Renal pelvis (tissue), 12 donors: ENCODE measurements around the gene SELENOH. TPM values are rescaled to one million over a fixed set of nuclear protein-coding genes. Genes with fewer than 3 reads are reported as not detected.
A peak's percentile ranks its signal among the peaks of the same experiment; 100 is the strongest.
"Not testable (repeated sequence)": the region's sequence is repeated elsewhere in the genome, so short reads cannot be mapped to it uniquely, and the experiment has no call there.

Source experiments
- DNase-seq: peaks from one replicate; pipeline ENCODE4 v3.0.0-alpha.2; 2013
- long read RNA-seq, 16 experiments: transcript quantifications; one replicate each; lab custom pipeline, GENCODE V29; 2026
- polyA plus RNA-seq, 3 donors: library from polyadenylated mRNA; unstranded; fragments of 120-200 nt; gene quantifications; one replicate each; pipeline ENCODE4 v1.2.1, GENCODE V29; 2013; ENCODE audit not compliant: insufficient read length in 3 of 3

SELENOH gene
- polyA plus RNA-seq = 100 to 1,000 TPM; 126 to 150 (median 149) TPM
- long read RNA-seq, donor 1, transcript SELENOH-201 (3 exons, 833 nt) = minor isoform, 5 of 193 reads
- long read RNA-seq, donor 1, transcript SELENOH-204 (4 exons, 818 nt) = major isoform, 161 of 193 reads
- long read RNA-seq, donor 1, transcript SELENOH-202 (4 exons, 469 nt) = minor isoform, 5 of 193 reads
- long read RNA-seq, donor 1, transcript SELENOH-205 (3 exons, 1,039 nt) = minor isoform, 6 of 193 reads
- long read RNA-seq, donor 1, partial matches to known transcripts = 11 of 193 reads
- long read RNA-seq, donor 1, other reads (novel, unspliced or antisense) = 0 of 193 reads
- long read RNA-seq, donor 2, transcript SELENOH-204 (4 exons, 818 nt) = major isoform, 208 of 233 reads
- long read RNA-seq, donor 2, transcript SELENOH-205 (3 exons, 1,039 nt) = minor isoform, 6 of 233 reads
- long read RNA-seq, donor 2, partial matches to known transcripts = 11 of 233 reads
- long read RNA-seq, donor 2, other reads (novel, unspliced or antisense) = 0 of 233 reads
- long read RNA-seq, donor 3, transcript SELENOH-201 (3 exons, 833 nt) = minor isoform, 6 of 196 reads
- long read RNA-seq, donor 3, transcript SELENOH-205 (3 exons, 1,039 nt) = minor isoform, 6 of 196 reads
- long read RNA-seq, donor 3, transcript SELENOH-204 (4 exons, 818 nt) = major isoform, 168 of 196 reads
- long read RNA-seq, donor 3, partial matches to known transcripts = 6 of 196 reads
- long read RNA-seq, donor 3, other reads (novel, unspliced or antisense) = 0 of 196 reads
- long read RNA-seq, donor 4, transcript SELENOH-204 (4 exons, 818 nt) = major isoform, 237 of 282 reads
- long read RNA-seq, donor 4, transcript SELENOH-201 (3 exons, 833 nt) = minor isoform, 11 of 282 reads
- long read RNA-seq, donor 4, transcript SELENOH-202 (4 exons, 469 nt) = minor isoform, 5 of 282 reads
- long read RNA-seq, donor 4, transcript SELENOH-207 (1 exons, 523 nt) = minor isoform, 9 of 282 reads
- long read RNA-seq, donor 4, partial matches to known transcripts = 14 of 282 reads
- long read RNA-seq, donor 4, other reads (novel, unspliced or antisense) = 0 of 282 reads
- long read RNA-seq, donor 5, transcript SELENOH-202 (4 exons, 469 nt) = minor isoform, 8 of 134 reads
- long read RNA-seq, donor 5, transcript SELENOH-204 (4 exons, 818 nt) = major isoform, 105 of 134 reads
- long read RNA-seq, donor 5, partial matches to known transcripts = 12 of 134 reads
- long read RNA-seq, donor 5, other reads (novel, unspliced or antisense) = 0 of 134 reads
- long read RNA-seq, donor 6, transcript SELENOH-204 (4 exons, 818 nt) = major isoform, 102 of 134 reads
- long read RNA-seq, donor 6, transcript SELENOH-203 (2 exons, 1,454 nt) = minor isoform, 5 of 134 reads
- long read RNA-seq, donor 6, transcript SELENOH-202 (4 exons, 469 nt) = minor isoform, 5 of 134 reads
- long read RNA-seq, donor 6, transcript SELENOH-201 (3 exons, 833 nt) = minor isoform, 11 of 134 reads
- long read RNA-seq, donor 6, partial matches to known transcripts = 10 of 134 reads
- long read RNA-seq, donor 6, other reads (novel, unspliced or antisense) = 0 of 134 reads
- long read RNA-seq, donor 7, transcript SELENOH-205 (3 exons, 1,039 nt) = minor isoform, 11 of 247 reads
- long read RNA-seq, donor 7, transcript SELENOH-204 (4 exons, 818 nt) = major isoform, 190 of 247 reads
- long read RNA-seq, donor 7, transcript SELENOH-202 (4 exons, 469 nt) = minor isoform, 6 of 247 reads
- long read RNA-seq, donor 7, transcript SELENOH-201 (3 exons, 833 nt) = minor isoform, 5 of 247 reads
- long read RNA-seq, donor 7, partial matches to known transcripts = 32 of 247 reads
- long read RNA-seq, donor 7, other reads (novel, unspliced or antisense) = 0 of 247 reads
- long read RNA-seq, donor 8, transcript SELENOH-204 (4 exons, 818 nt) = major isoform, 64 of 72 reads
- long read RNA-seq, donor 8, partial matches to known transcripts = 0 of 72 reads
- long read RNA-seq, donor 8, other reads (novel, unspliced or antisense) = 0 of 72 reads
- long read RNA-seq, donor 9, transcript SELENOH-202 (4 exons, 469 nt) = minor isoform, 7 of 252 reads
- long read RNA-seq, donor 9, transcript SELENOH-201 (3 exons, 833 nt) = minor isoform, 6 of 252 reads
- long read RNA-seq, donor 9, transcript SELENOH-204 (4 exons, 818 nt) = major isoform, 215 of 252 reads
- long read RNA-seq, donor 9, transcript SELENOH-205 (3 exons, 1,039 nt) = minor isoform, 6 of 252 reads
- long read RNA-seq, donor 9, partial matches to known transcripts = 9 of 252 reads
- long read RNA-seq, donor 9, other reads (novel, unspliced or antisense) = 0 of 252 reads
- long read RNA-seq, donor 10, transcript SELENOH-201 (3 exons, 833 nt) = minor isoform, 14 of 198 reads
- long read RNA-seq, donor 10, transcript SELENOH-202 (4 exons, 469 nt) = minor isoform, 9 of 198 reads
- long read RNA-seq, donor 10, transcript SELENOH-204 (4 exons, 818 nt) = major isoform, 148 of 198 reads
- long read RNA-seq, donor 10, transcript SELENOH-207 (1 exons, 523 nt) = minor isoform, 10 of 198 reads
- long read RNA-seq, donor 10, partial matches to known transcripts = 7 of 198 reads
- long read RNA-seq, donor 10, other reads (novel, unspliced or antisense) = 0 of 198 reads
- long read RNA-seq, donor 11, transcript SELENOH-204 (4 exons, 818 nt) = major isoform, 114 of 150 reads
- long read RNA-seq, donor 11, transcript SELENOH-202 (4 exons, 469 nt) = minor isoform, 7 of 150 reads
- long read RNA-seq, donor 11, transcript SELENOH-207 (1 exons, 523 nt) = minor isoform, 9 of 150 reads
- long read RNA-seq, donor 11, partial matches to known transcripts = 13 of 150 reads
- long read RNA-seq, donor 11, other reads (novel, unspliced or antisense) = 0 of 150 reads
- long read RNA-seq, donor 12, transcript SELENOH-207 (1 exons, 523 nt) = minor isoform, 7 of 260 reads
- long read RNA-seq, donor 12, transcript SELENOH-205 (3 exons, 1,039 nt) = minor isoform, 5 of 260 reads
- long read RNA-seq, donor 12, transcript SELENOH-204 (4 exons, 818 nt) = major isoform, 219 of 260 reads
- long read RNA-seq, donor 12, transcript SELENOH-202 (4 exons, 469 nt) = minor isoform, 7 of 260 reads
- long read RNA-seq, donor 12, partial matches to known transcripts = 12 of 260 reads
- long read RNA-seq, donor 12, other reads (novel, unspliced or antisense) = 5 of 260 reads
- long read RNA-seq, donor 13, transcript SELENOH-205 (3 exons, 1,039 nt) = minor isoform, 7 of 124 reads
- long read RNA-seq, donor 13, transcript SELENOH-204 (4 exons, 818 nt) = major isoform, 99 of 124 reads
- long read RNA-seq, donor 13, partial matches to known transcripts = 11 of 124 reads
- long read RNA-seq, donor 13, other reads (novel, unspliced or antisense) = 0 of 124 reads
- long read RNA-seq, donor 14 = 0 reads
- long read RNA-seq, donor 15, transcript SELENOH-202 (4 exons, 469 nt) = minor isoform, 9 of 235 reads
- long read RNA-seq, donor 15, transcript SELENOH-204 (4 exons, 818 nt) = major isoform, 187 of 235 reads
- long read RNA-seq, donor 15, transcript SELENOH-201 (3 exons, 833 nt) = minor isoform, 7 of 235 reads
- long read RNA-seq, donor 15, transcript SELENOH-203 (2 exons, 1,454 nt) = minor isoform, 7 of 235 reads
- long read RNA-seq, donor 15, partial matches to known transcripts = 16 of 235 reads
- long read RNA-seq, donor 15, other reads (novel, unspliced or antisense) = 0 of 235 reads
- long read RNA-seq, donor 16, transcript SELENOH-202 (4 exons, 469 nt) = minor isoform, 7 of 217 reads
- long read RNA-seq, donor 16, transcript SELENOH-204 (4 exons, 818 nt) = major isoform, 192 of 217 reads
- long read RNA-seq, donor 16, partial matches to known transcripts = 8 of 217 reads
- long read RNA-seq, donor 16, other reads (novel, unspliced or antisense) = 0 of 217 reads

GRCh38 chr11:57741132-57742086 is at the start of gene SELENOH:
TSS of gene SELENOH (plus strand) at chr11:57741491. CDS start at chr11:57741596, 105 bp downstream.
- DNase-seq = peak; percentile 97

GRCh38 chr11:57698843-57699365 is 42.4 kb upstream of the SELENOH start:
- no peak for DNase-seq

- DNase-seq = no peak
Measured at GRCh38 chr11:57699813-57700212, 41.5 kb upstream of the SELENOH start.

GRCh38 chr11:57700425-57700824 is 40.9 kb upstream of the SELENOH start:
- DNase-seq = no peak

- no peak for DNase-seq
Measured at GRCh38 chr11:57703341-57703740, 38.0 kb upstream of the SELENOH start.

GRCh38 chr11:57704932-57705331 is 36.4 kb upstream of the SELENOH start:
- no peak for DNase-seq

- not testable (repeated sequence) for DNase-seq
Measured at GRCh38 chr11:57705432-57705831, 35.9 kb upstream of the SELENOH start.

GRCh38 chr11:57709802-57710367 is 31.4 kb upstream of the SELENOH start:
- no peak for DNase-seq

- DNase-seq = peak; percentile 89
Measured at GRCh38 chr11:57711414-57712255, 29.7 kb upstream of the SELENOH start, which contains the start of gene MED19. TSS of gene MED19 (minus strand) at chr11:57712215. CDS start at chr11:57712179, 36 bp downstream.

- DNase-seq = peak; percentile 99
Measured at GRCh38 chr11:57712256-57713150, 28.8 kb upstream of the SELENOH start, which contains the start of gene TMX2. TSS of gene TMX2 (plus strand) at chr11:57712593. CDS start at chr11:57712619, 26 bp downstream.

- no peak for DNase-seq
Measured at GRCh38 chr11:57713835-57714234, 27.5 kb upstream of the SELENOH start.

GRCh38 chr11:57716726-57717125 is 24.6 kb upstream of the SELENOH start:
- DNase-seq = not testable (repeated sequence)
